Neutrophil (primary cell): Measurements from ENCODE around the gene WDR26.

Experiments used
- H3K27ac ChIP-seq: fragments of 200-600 bp; sonication (generic); 2 replicates; pipeline ENCODE4 v1.5.1; 2016; ENCODE audit warnings: mild to moderate bottlenecking, moderate library complexity
- H3K27me3 ChIP-seq: fragments of 200-600 bp; sonication (generic); 2 replicates; pipeline ENCODE4 v1.6.0; 2016; ENCODE audit warnings: mild to moderate bottlenecking
- H3K36me3 ChIP-seq: fragments of 200-600 bp; sonication (generic); 2 replicates; pipeline ENCODE4 v1.5.1; 2017
- H3K4me1 ChIP-seq, 2 experiments: fragments of 200-600 bp in 1 of 2; sonication (generic) in 1 of 2; 1 replicate in 1 of 2; 2 replicates in 1 of 2; pipeline versions ENCODE4 v1.5.1 to v1.6.1; 2013 to 2016; ENCODE audit warnings: low read depth in 1 of 2, low read length in 1 of 2, mild to moderate bottlenecking in 1 of 2, moderate library complexity in 1 of 2; ENCODE audit not compliant: control insufficient read depth in 1 of 2, insufficient read depth in 1 of 2
- H3K4me3 ChIP-seq, 2 experiments: fragments of 200-600 bp in 1 of 2; sonication (generic) in 1 of 2; 1 replicate in 1 of 2; 2 replicates in 1 of 2; pipeline ENCODE4 v1.5.1; 2013 to 2016; ENCODE audit warnings: low read depth in 1 of 2, low read length in 1 of 2, mild to moderate bottlenecking in 1 of 2, moderate library complexity in 1 of 2
- H3K9me3 ChIP-seq: fragments of 200-600 bp; sonication (generic); 2 replicates; pipeline ENCODE4 v1.5.1; 2016
- CTCF ChIP-seq: fragments of 200-600 bp; sonication (generic); IDR thresholded peaks from 2 replicates; pipeline ENCODE4 v1.5.1; 2016; ENCODE audit warnings: antibody characterized with exemption

Gene WDR26

GRCh38 chr1:224390517-224390916 is 44.1 kb downstream of the WDR26 start:
- Histone ChIP-seq H3K27me3 (no peaks in the 10 kb centered on the region), H3K4me3 (no peak overlapping the region), H3K36me3 (peaks cover 97% of the 10 kb centered on the region), H3K27ac (peak overlapping the region; percentile 26), H3K9me3 (no peaks in the 10 kb centered on the region), H3K4me1 (peaks cover 0 to 5% of the 10 kb centered on the region in 2 experiments)
- TF ChIP-seq CTCF = no peak

- Histone ChIP-seq H3K36me3 (peaks cover 88% of the 10 kb centered on the region), H3K9me3 (no peaks in the 10 kb centered on the region), H3K4me1 (peaks cover 12 to 20% of the 10 kb centered on the region in 2 experiments), H3K27ac (peak overlapping the region; percentile 9), H3K27me3 (no peaks in the 10 kb centered on the region), H3K4me3 (no peak overlapping the region)
- no peak for TF ChIP-seq CTCF
Measured at GRCh38 chr1:224387943-224388342, 46.7 kb downstream of the WDR26 start.

- Histone ChIP-seq H3K27me3 (no peaks in the 10 kb centered on the region), H3K4me1 (peaks cover 17 to 25% of the 10 kb centered on the region in 2 experiments), H3K36me3 (peaks cover 83% of the 10 kb centered on the region), H3K27ac (peak overlapping the region; percentile 9), H3K4me3 (no peak overlapping the region), H3K9me3 (no peaks in the 10 kb centered on the region)
- no peak for TF ChIP-seq CTCF
Measured at GRCh38 chr1:224387302-224387912, 47.2 kb downstream of the WDR26 start.

- TF ChIP-seq CTCF = no peak
- Histone ChIP-seq H3K27ac (peak overlapping the region; percentile 69), H3K4me3 (no peak overlapping the region), H3K27me3 (no peaks in the 10 kb centered on the region), H3K4me1 (peaks cover 50 to 61% of the 10 kb centered on the region in 2 experiments), H3K9me3 (no peaks in the 10 kb centered on the region), H3K36me3 (peaks cover 43% of the 10 kb centered on the region)
Measured at GRCh38 chr1:224383218-224383617, 51.4 kb downstream of the WDR26 start.

GRCh38 chr1:224381880-224382548 is 52.6 kb downstream of the WDR26 start:
- Histone ChIP-seq H3K36me3 (peaks cover 32% of the 10 kb centered on the region), H3K4me3 (no peak overlapping the region), H3K27me3 (no peaks in the 10 kb centered on the region), H3K9me3 (no peaks in the 10 kb centered on the region), H3K27ac (peak overlapping the region; percentile 69), H3K4me1 (peaks cover 60 to 70% of the 10 kb centered on the region in 2 experiments)
- no peak for TF ChIP-seq CTCF
